Measurements from ENCODE around the gene PPP1R37.

The PPP1R37 gene

DNA sequence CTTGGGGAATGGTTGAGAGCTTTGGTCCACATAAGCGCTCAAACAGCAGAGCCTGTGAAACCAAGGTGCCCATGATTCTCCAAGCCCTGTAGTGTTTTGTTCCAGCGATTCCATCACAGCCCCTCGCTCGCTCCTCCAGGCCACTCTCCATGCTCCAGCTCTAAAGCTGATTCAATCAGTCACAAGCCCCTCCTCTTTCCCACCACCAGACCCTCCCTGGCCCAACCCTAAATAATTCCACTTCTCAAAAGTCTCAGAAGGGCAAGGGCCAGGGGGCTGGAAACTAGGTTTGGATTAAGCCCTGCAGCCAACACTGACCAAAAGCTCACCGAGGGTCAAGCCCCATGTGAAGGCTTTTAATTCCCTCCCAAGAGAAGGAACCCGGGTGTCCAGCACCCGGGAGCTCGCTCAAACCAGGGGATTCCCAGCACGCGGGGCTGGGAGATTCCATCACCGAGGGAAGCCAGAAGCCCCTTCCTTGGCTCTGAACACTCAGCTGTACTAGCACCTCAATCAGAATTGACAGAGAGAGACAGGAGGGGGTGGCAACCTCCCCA is 18.2 kb upstream of the PPP1R37 start:
- no peak overlapping the region for H2BK12ac ChIP-seq (ENCODE audit: low read length)
- H3K14ac ChIP-seq (ENCODE audit: low read length), result no peak overlapping the region
- peak in 1 of 2 donors; percentile 10 for DNase-seq
- no peak overlapping the region for H2AK5ac ChIP-seq (ENCODE audit: low read length)
- H3K23ac ChIP-seq (ENCODE audit: low read length), result no peak overlapping the region
- H3K4me2 ChIP-seq (ENCODE audit: low read length), result peak overlapping the region; percentile 20
- H3K79me1 ChIP-seq (ENCODE audit: low read length), result peaks cover 8% of the 10 kb centered on the region
- H3K4ac ChIP-seq (ENCODE audit: low read depth, low read length), result no peak overlapping the region
- H3K79me2 ChIP-seq (ENCODE audit: control insufficient read depth, insufficient read depth, low read length, poor library complexity), result peaks cover 2% of the 10 kb centered on the region
- WGBS (ENCODE audit: extremely low coverage, insufficient coverage, insufficient read length), result no CpG with 5 or more reads among the region's 11 CpGs
- no peak overlapping the region for H4K12ac ChIP-seq (ENCODE audit: low read depth, low read length)
- H2AFZ ChIP-seq (ENCODE audit: insufficient read depth, low read length, poor library complexity), result no peak overlapping the region
- H2BK120ac ChIP-seq (ENCODE audit: insufficient read depth, low read length, poor library complexity), result no peak overlapping the region
- no peak overlapping the region for H3K27ac ChIP-seq (ENCODE audit: low read depth, low read length)
- peaks cover 20 to 27% of the 10 kb centered on the region in 2 experiments for H3K36me3 ChIP-seq (ENCODE audit: control insufficient read depth in 1 of 2, insufficient read depth in 2 of 2, low read length in 2 of 2)
- H3K4me1 ChIP-seq (ENCODE audit: control insufficient read depth in 1 of 2, insufficient read depth in 2 of 2, low read length in 2 of 2), result peaks cover 6 to 8% of the 10 kb centered on the region in 2 experiments
- no peak overlapping the region for H4K8ac ChIP-seq (ENCODE audit: low read depth, low read length)
- no peaks in the 10 kb centered on the region for H3K9me3 ChIP-seq (ENCODE audit: insufficient read depth, low read depth, low read length)
- H3K9ac ChIP-seq (ENCODE audit: low read length), result no peak overlapping the region
- H3K27me3 ChIP-seq (ENCODE audit: insufficient read depth, low read length), result no peaks in the 10 kb centered on the region
- H3K4me3 ChIP-seq (ENCODE audit: low read depth, low read length), result no peak overlapping the region
- H3K18ac ChIP-seq (ENCODE audit: low read length), result no peak overlapping the region
- H4K91ac ChIP-seq (ENCODE audit: low read depth, low read length), result no peak overlapping the region
- H2BK5ac ChIP-seq (ENCODE audit: low read depth, low read length, poor library complexity), result no peak overlapping the region

GRCh38 chr19:45075301-45076028 is 17.5 kb upstream of the PPP1R37 start:
- Histone ChIP-seq H3K27ac (ENCODE audit: low read depth, low read length) (no peak overlapping the region), H2BK120ac (ENCODE audit: insufficient read depth, low read length, poor library complexity) (no peak overlapping the region), H3K4ac (ENCODE audit: low read depth, low read length) (no peak overlapping the region), H2AK5ac (ENCODE audit: low read length) (no peak overlapping the region), H3K4me3 (ENCODE audit: low read depth, low read length) (peak overlapping the region; percentile 39), H3K9ac (ENCODE audit: low read length) (no peak overlapping the region), H4K8ac (ENCODE audit: low read depth, low read length) (peak overlapping the region; percentile 5), H3K14ac (ENCODE audit: low read length) (no peak overlapping the region), H2BK5ac (ENCODE audit: low read depth, low read length, poor library complexity) (no peak overlapping the region), H4K12ac (ENCODE audit: low read depth, low read length) (no peak overlapping the region), H2BK12ac (ENCODE audit: low read length) (no peak overlapping the region), H3K9me3 (ENCODE audit: insufficient read depth, low read depth, low read length) (no peaks in the 10 kb centered on the region), H3K27me3 (ENCODE audit: insufficient read depth, low read length) (no peaks in the 10 kb centered on the region), H4K91ac (ENCODE audit: low read depth, low read length) (no peak overlapping the region), H3K18ac (ENCODE audit: low read length) (no peak overlapping the region), H3K79me2 (ENCODE audit: control insufficient read depth, insufficient read depth, low read length, poor library complexity) (peaks cover 2% of the 10 kb centered on the region), H3K4me1 (ENCODE audit: control insufficient read depth in 1 of 2, insufficient read depth in 2 of 2, low read length in 2 of 2) (peaks cover 10 to 12% of the 10 kb centered on the region in 2 experiments), H3K79me1 (ENCODE audit: low read length) (peaks cover 8% of the 10 kb centered on the region), H3K4me2 (ENCODE audit: low read length) (peak overlapping the region; percentile 67), H3K23ac (ENCODE audit: low read length) (no peak overlapping the region), H2AFZ (ENCODE audit: insufficient read depth, low read length, poor library complexity) (peak overlapping the region; percentile 38), H3K36me3 (ENCODE audit: control insufficient read depth in 1 of 2, insufficient read depth in 2 of 2, low read length in 2 of 2) (peaks cover 14 to 21% of the 10 kb centered on the region in 2 experiments)
- no CpG with 5 or more reads among the region's 26 CpGs for WGBS (ENCODE audit: extremely low coverage, insufficient coverage, insufficient read length)
- peak in 1 of 2 donors; percentile 26 for DNase-seq

GRCh38 chr19:45076029-45076850 is 16.7 kb upstream of the PPP1R37 start, which contains the start of gene ZNF296:
TSS of gene ZNF296 (minus strand) at chr19:45076478. CDS start at chr19:45076373, 105 bp downstream.
- Histone ChIP-seq H3K23ac (ENCODE audit: low read length) (no peak within 1 kb of the TSS), H2BK12ac (ENCODE audit: low read length) (no peak within 1 kb of the TSS), H3K4me2 (ENCODE audit: low read length) (peak within 1 kb of the TSS; percentile 67), H3K18ac (ENCODE audit: low read length) (no peak within 1 kb of the TSS), H2AFZ (ENCODE audit: insufficient read depth, low read length, poor library complexity) (peak within 1 kb of the TSS; percentile 38), H3K79me1 (ENCODE audit: low read length) (peaks cover 8% of the 10 kb centered on the region), H2AK5ac (ENCODE audit: low read length) (no peak within 1 kb of the TSS), H3K79me2 (ENCODE audit: control insufficient read depth, insufficient read depth, low read length, poor library complexity) (peaks cover 5% of the 10 kb centered on the region), H3K14ac (ENCODE audit: low read length) (no peak within 1 kb of the TSS), H4K8ac (ENCODE audit: low read depth, low read length) (peak within 1 kb of the TSS; percentile 5), H3K4ac (ENCODE audit: low read depth, low read length) (no peak within 1 kb of the TSS), H4K91ac (ENCODE audit: low read depth, low read length) (no peak within 1 kb of the TSS), H4K12ac (ENCODE audit: low read depth, low read length) (no peak within 1 kb of the TSS), H2BK5ac (ENCODE audit: low read depth, low read length, poor library complexity) (no peak within 1 kb of the TSS), H3K4me3 (ENCODE audit: low read depth, low read length) (peak within 1 kb of the TSS; percentile 39), H3K4me1 (ENCODE audit: control insufficient read depth in 1 of 2, insufficient read depth in 2 of 2, low read length in 2 of 2) (peaks cover 11 to 12% of the 10 kb centered on the region in 2 experiments), H3K36me3 (ENCODE audit: control insufficient read depth in 1 of 2, insufficient read depth in 2 of 2, low read length in 2 of 2) (peaks cover 7 to 13% of the 10 kb centered on the region in 2 experiments), H3K9ac (ENCODE audit: low read length) (no peak within 1 kb of the TSS), H3K27me3 (ENCODE audit: insufficient read depth, low read length) (no peaks in the 10 kb centered on the region), H2BK120ac (ENCODE audit: insufficient read depth, low read length, poor library complexity) (no peak within 1 kb of the TSS), H3K9me3 (ENCODE audit: insufficient read depth, low read depth, low read length) (no peaks in the 10 kb centered on the region), H3K27ac (ENCODE audit: low read depth, low read length) (no peak within 1 kb of the TSS)
- DNase-seq, result peak; percentile 68 to 83
- WGBS (ENCODE audit: extremely low coverage, insufficient coverage, insufficient read length), result no CpG with 5 or more reads among the region's 81 CpGs

- peaks cover 3% of the 10 kb centered on the region for H3K9me3 ChIP-seq (ENCODE audit: insufficient read depth, low read depth, low read length)
- H3K9ac ChIP-seq (ENCODE audit: low read length), result no peak overlapping the region
- peak overlapping the region; percentile 67 for H3K4me2 ChIP-seq (ENCODE audit: low read length)
- H3K18ac ChIP-seq (ENCODE audit: low read length), result no peak overlapping the region
- no peak overlapping the region for H4K91ac ChIP-seq (ENCODE audit: low read depth, low read length)
- no peak overlapping the region for H4K8ac ChIP-seq (ENCODE audit: low read depth, low read length)
- H2BK5ac ChIP-seq (ENCODE audit: low read depth, low read length, poor library complexity), result no peak overlapping the region
- peaks cover 11 to 12% of the 10 kb centered on the region in 2 experiments for H3K4me1 ChIP-seq (ENCODE audit: control insufficient read depth in 1 of 2, insufficient read depth in 2 of 2, low read length in 2 of 2)
- no peak overlapping the region for H4K12ac ChIP-seq (ENCODE audit: low read depth, low read length)
- WGBS (ENCODE audit: extremely low coverage, insufficient coverage, insufficient read length), result no CpG with 5 or more reads among the region's 15 CpGs
- no peak overlapping the region for H2AK5ac ChIP-seq (ENCODE audit: low read length)
- H3K27ac ChIP-seq (ENCODE audit: low read depth, low read length), result no peak overlapping the region
- H3K27me3 ChIP-seq (ENCODE audit: insufficient read depth, low read length), result no peaks in the 10 kb centered on the region
- H3K14ac ChIP-seq (ENCODE audit: low read length), result no peak overlapping the region
- no peak overlapping the region for H3K4ac ChIP-seq (ENCODE audit: low read depth, low read length)
- no peak overlapping the region for H3K4me3 ChIP-seq (ENCODE audit: low read depth, low read length)
- peaks cover 8% of the 10 kb centered on the region for H3K79me1 ChIP-seq (ENCODE audit: low read length)
- no peak for DNase-seq
- peaks cover 5% of the 10 kb centered on the region for H3K79me2 ChIP-seq (ENCODE audit: control insufficient read depth, insufficient read depth, low read length, poor library complexity)
- H3K36me3 ChIP-seq (ENCODE audit: control insufficient read depth in 1 of 2, insufficient read depth in 2 of 2, low read length in 2 of 2), result peaks cover 5 to 10% of the 10 kb centered on the region in 2 experiments
- no peak overlapping the region for H3K23ac ChIP-seq (ENCODE audit: low read length)
- no peak overlapping the region for H2BK120ac ChIP-seq (ENCODE audit: insufficient read depth, low read length, poor library complexity)
- no peak overlapping the region for H2BK12ac ChIP-seq (ENCODE audit: low read length)
- no peak overlapping the region for H2AFZ ChIP-seq (ENCODE audit: insufficient read depth, low read length, poor library complexity)
Observed at GRCh38 chr19:45076851-45077730, 15.9 kb upstream of the PPP1R37 start.

Measured in trophoblast cell (in vitro differentiated cells and primary cell).